ENCODE measurements around the gene SUV39H2. TPM values are rescaled to one million over a fixed set of nuclear protein-coding genes. Genes with fewer than 3 reads are reported as not detected.
"Not testable (repeated sequence)": the region's sequence is repeated elsewhere in the genome, so short reads cannot be mapped to it uniquely, and the experiment has no call there.

SUV39H2 gene
- total RNA-seq, 1 donor from 2014 or later: 4.5 TPM

GRCh38 chr10:14904316-14904732 is 25.7 kb downstream of the SUV39H2 start:
- Histone ChIP-seq H3K27me3 (no peaks in the 10 kb centered on the region), H3K27ac (no peak overlapping the region), H3K9me3 (no peaks in the 10 kb centered on the region), H3K4me1 (no peaks in the 10 kb centered on the region), H3K4me3 (no peak overlapping the region), H3K36me3 (peaks cover 25% of the 10 kb centered on the region)
- intact Hi-C loops (cut with DNase I): no loop called here
- ATAC-seq (no peak), DNase-seq (no peak)
- TF ChIP-seq CTCF (IDR thresholded peaks at IDR 0.05): peak; percentile 56

- Histone ChIP-seq H3K27me3 (no peaks in the 10 kb centered on the region), H3K4me1 (no peaks in the 10 kb centered on the region), H3K36me3 (peaks cover 30% of the 10 kb centered on the region), H3K27ac (no peak overlapping the region), H3K9me3 (no peaks in the 10 kb centered on the region), H3K4me3 (no peak overlapping the region)
- no peak for TF ChIP-seq CTCF (IDR thresholded peaks at IDR 0.05)
- DNase-seq (no peak), ATAC-seq (no peak)
- intact Hi-C loops (cut with DNase I): no loop called here
Observed at GRCh38 chr10:14904864-14905263, 26.2 kb downstream of the SUV39H2 start.

- intact Hi-C loops (cut with DNase I): no loop called here
- TF ChIP-seq CTCF (IDR thresholded peaks at IDR 0.05): no peak
- Histone ChIP-seq H3K9me3 (no peaks in the 10 kb centered on the region), H3K36me3 (peaks cover 39% of the 10 kb centered on the region), H3K4me3 (no peak overlapping the region), H3K4me1 (no peaks in the 10 kb centered on the region), H3K27me3 (no peaks in the 10 kb centered on the region), H3K27ac (no peak overlapping the region)
- DNase-seq (no peak), ATAC-seq (no peak)
Observed at GRCh38 chr10:14905890-14906289, 27.2 kb downstream of the SUV39H2 start.

GRCh38 chr10:14906765-14907164 is 28.1 kb downstream of the SUV39H2 start:
- Histone ChIP-seq H3K4me3 (no peak overlapping the region), H3K36me3 (peaks cover 48% of the 10 kb centered on the region), H3K27me3 (no peaks in the 10 kb centered on the region), H3K27ac (no peak overlapping the region), H3K9me3 (no peaks in the 10 kb centered on the region), H3K4me1 (no peaks in the 10 kb centered on the region)
- no peak for TF ChIP-seq CTCF (IDR thresholded peaks at IDR 0.05)
- intact Hi-C loops (cut with DNase I): no loop called here
- ATAC-seq: no peak
- no peak for DNase-seq

GRCh38 chr10:14907591-14907990 is 28.9 kb downstream of the SUV39H2 start:
- H3K4me3 ChIP-seq; ATAC-seq; H3K9me3 ChIP-seq; H3K27ac ChIP-seq; H3K27me3 ChIP-seq; DNase-seq; H3K4me1 ChIP-seq; intact Hi-C loops (cut with DNase I): not testable (repeated sequence)
- H3K36me3 ChIP-seq: peaks cover 56% of the 10 kb centered on the region

GRCh38 chr10:14909101-14909500 is 30.4 kb downstream of the SUV39H2 start:
- intact Hi-C loops (cut with DNase I): no loop called here
- Histone ChIP-seq H3K36me3 (peaks cover 69% of the 10 kb centered on the region), H3K4me3 (no peak overlapping the region), H3K9me3 (no peaks in the 10 kb centered on the region), H3K4me1 (no peaks in the 10 kb centered on the region), H3K27ac (no peak overlapping the region), H3K27me3 (no peaks in the 10 kb centered on the region)
- ATAC-seq (no peak), DNase-seq (no peak)
- no peak for TF ChIP-seq CTCF (IDR thresholded peaks at IDR 0.05)

All from upper lobe of right lung (tissue), 1 donor.